HEK293 (cell line): ENCODE results near the gene NRGN.

Experiments used
- GLI2 ChIP-seq: fragments of 450-650 bp; formaldehyde crosslinking; IDR thresholded peaks from 2 replicates; pipeline ENCODE4; 2017; ENCODE audit warnings: missing biosample characterization, missing genetic modification characterization, low read depth, borderline replicate concordance
- RBAK ChIP-seq: fragments of 450-650 bp; formaldehyde crosslinking; IDR thresholded peaks from 2 replicates; pipeline ENCODE4 v1.5.1; 2016; ENCODE audit warnings: missing biosample characterization, missing genetic modification characterization
- SCRT2 ChIP-seq: fragments of 450-650 bp; formaldehyde crosslinking; IDR thresholded peaks from 2 replicates; pipeline ENCODE4 v1.5.1; 2016; ENCODE audit warnings: missing biosample characterization, missing genetic modification characterization
- TCF7L2 ChIP-seq: IDR thresholded peaks from 2 replicates; pipeline ENCODE4 v1.6.1; 2011; ENCODE audit warnings: low read depth, mild to moderate bottlenecking, inconsistent platforms, low read length, moderate library complexity, borderline replicate concordance
- YY1 ChIP-seq: fragments of 450-650 bp; formaldehyde crosslinking; IDR thresholded peaks from 2 replicates; pipeline ENCODE4 v1.5.1; 2018; ENCODE audit warnings: missing biosample characterization, missing genetic modification characterization
- ZBTB8A ChIP-seq: fragments of 450-650 bp; formaldehyde crosslinking; IDR thresholded peaks from 2 replicates; pipeline ENCODE4 v1.5.1; 2016; ENCODE audit warnings: missing biosample characterization, missing genetic modification characterization
- ZNF24 ChIP-seq: fragments of 450-650 bp; formaldehyde crosslinking; IDR thresholded peaks from 2 replicates; pipeline ENCODE4 v1.5.1; 2016; ENCODE audit warnings: missing biosample characterization, missing genetic modification characterization
- ZNF311 ChIP-seq: fragments of 450-650 bp; formaldehyde crosslinking; IDR thresholded peaks from 2 replicates; pipeline ENCODE4 v1.5.1; 2017; ENCODE audit warnings: missing biosample characterization, missing genetic modification characterization, borderline replicate concordance
- ZNF830 ChIP-seq: fragments of 450-650 bp; IDR thresholded peaks from 2 replicates; pipeline ENCODE4 v1.5.0; 2018; ENCODE audit warnings: missing biosample characterization, missing genetic modification characterization, low read depth, mild to moderate bottlenecking, moderate library complexity
- ZSCAN30 ChIP-seq: fragments of 450-650 bp; IDR thresholded peaks from 2 replicates; pipeline ENCODE4 v1.5.1; 2018; ENCODE audit warnings: missing biosample characterization, mild to moderate bottlenecking, missing genetic modification characterization, moderate library complexity
- TF ChIP-seq, protein P1 (sequence below): fragments of 450-650 bp; formaldehyde crosslinking; IDR thresholded peaks from 2 replicates; pipeline ENCODE4 v1.5.1; 2016; ENCODE audit warnings: missing biosample characterization, missing genetic modification characterization
- TF ChIP-seq, protein P2 (sequence below): fragments of 450-650 bp; formaldehyde crosslinking; IDR thresholded peaks from 2 replicates; pipeline ENCODE4 v1.5.0; 2017; ENCODE audit warnings: missing biosample characterization, missing genetic modification characterization, borderline replicate concordance
- TF ChIP-seq, protein P3 (sequence below): fragments of 450-650 bp; formaldehyde crosslinking; IDR thresholded peaks from 2 replicates; pipeline ENCODE4; 2016; ENCODE audit warnings: missing biosample characterization, missing genetic modification characterization
- TF ChIP-seq, protein P4 (sequence below): fragments of 450-650 bp; formaldehyde crosslinking; IDR thresholded peaks from 2 replicates; pipeline ENCODE4 v1.5.1; 2017; ENCODE audit warnings: missing biosample characterization, missing genetic modification characterization

DNA sequence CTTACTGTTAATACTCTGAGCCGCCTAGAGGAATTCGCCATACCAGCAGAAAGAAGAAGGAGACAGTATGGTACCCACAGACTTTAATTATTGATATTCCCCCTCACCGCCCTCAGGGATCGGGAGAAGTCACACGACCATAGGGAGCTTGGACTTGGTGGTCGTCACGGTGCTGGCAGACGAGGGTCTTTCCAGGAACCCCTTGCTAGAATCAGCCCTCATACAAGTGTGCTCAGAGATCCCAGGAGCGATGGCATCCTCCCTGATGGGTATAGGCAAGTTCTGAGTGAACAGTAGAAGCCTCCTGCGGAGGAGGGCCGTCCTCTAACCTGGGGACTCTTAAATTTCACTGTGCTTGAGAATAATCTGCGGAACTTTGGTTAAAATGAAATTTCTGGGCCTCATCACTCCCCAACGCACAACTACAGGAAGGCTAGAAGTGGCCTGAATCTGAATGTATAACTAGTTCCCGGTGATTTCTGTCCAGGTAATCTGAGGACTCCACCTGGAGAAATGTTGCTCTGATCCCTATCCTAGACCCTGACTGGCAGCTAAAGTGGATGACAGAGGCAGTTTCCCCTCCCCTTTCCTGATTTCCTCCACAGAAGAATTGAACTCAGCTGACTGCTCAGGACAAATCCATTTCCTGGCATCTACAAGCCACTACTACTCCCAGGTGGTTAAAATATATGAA, 7.8 kb downstream of the NRGN start:
- no peak for TF ChIP-seq ZNF24 (tag by site-specific recombination)
- TF ChIP-seq, protein P1, sequence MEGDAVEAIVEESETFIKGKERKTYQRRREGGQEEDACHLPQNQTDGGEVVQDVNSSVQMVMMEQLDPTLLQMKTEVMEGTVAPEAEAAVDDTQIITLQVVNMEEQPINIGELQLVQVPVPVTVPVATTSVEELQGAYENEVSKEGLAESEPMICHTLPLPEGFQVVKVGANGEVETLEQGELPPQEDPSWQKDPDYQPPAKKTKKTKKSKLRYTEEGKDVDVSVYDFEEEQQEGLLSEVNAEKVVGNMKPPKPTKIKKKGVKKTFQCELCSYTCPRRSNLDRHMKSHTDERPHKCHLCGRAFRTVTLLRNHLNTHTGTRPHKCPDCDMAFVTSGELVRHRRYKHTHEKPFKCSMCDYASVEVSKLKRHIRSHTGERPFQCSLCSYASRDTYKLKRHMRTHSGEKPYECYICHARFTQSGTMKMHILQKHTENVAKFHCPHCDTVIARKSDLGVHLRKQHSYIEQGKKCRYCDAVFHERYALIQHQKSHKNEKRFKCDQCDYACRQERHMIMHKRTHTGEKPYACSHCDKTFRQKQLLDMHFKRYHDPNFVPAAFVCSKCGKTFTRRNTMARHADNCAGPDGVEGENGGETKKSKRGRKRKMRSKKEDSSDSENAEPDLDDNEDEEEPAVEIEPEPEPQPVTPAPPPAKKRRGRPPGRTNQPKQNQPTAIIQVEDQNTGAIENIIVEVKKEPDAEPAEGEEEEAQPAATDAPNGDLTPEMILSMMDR, result no peak
- no peak for TF ChIP-seq GLI2 (tag by site-specific recombination)
- no peak for TF ChIP-seq RBAK (tag by site-specific recombination)
- TF ChIP-seq, protein P2, sequence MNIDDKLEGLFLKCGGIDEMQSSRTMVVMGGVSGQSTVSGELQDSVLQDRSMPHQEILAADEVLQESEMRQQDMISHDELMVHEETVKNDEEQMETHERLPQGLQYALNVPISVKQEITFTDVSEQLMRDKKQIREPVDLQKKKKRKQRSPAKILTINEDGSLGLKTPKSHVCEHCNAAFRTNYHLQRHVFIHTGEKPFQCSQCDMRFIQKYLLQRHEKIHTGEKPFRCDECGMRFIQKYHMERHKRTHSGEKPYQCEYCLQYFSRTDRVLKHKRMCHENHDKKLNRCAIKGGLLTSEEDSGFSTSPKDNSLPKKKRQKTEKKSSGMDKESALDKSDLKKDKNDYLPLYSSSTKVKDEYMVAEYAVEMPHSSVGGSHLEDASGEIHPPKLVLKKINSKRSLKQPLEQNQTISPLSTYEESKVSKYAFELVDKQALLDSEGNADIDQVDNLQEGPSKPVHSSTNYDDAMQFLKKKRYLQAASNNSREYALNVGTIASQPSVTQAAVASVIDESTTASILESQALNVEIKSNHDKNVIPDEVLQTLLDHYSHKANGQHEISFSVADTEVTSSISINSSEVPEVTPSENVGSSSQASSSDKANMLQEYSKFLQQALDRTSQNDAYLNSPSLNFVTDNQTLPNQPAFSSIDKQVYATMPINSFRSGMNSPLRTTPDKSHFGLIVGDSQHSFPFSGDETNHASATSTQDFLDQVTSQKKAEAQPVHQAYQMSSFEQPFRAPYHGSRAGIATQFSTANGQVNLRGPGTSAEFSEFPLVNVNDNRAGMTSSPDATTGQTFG (tag by site-specific recombination), result no peak
- no peak for TF ChIP-seq ZNF311 (tag by site-specific recombination)
- TF ChIP-seq, protein P3, sequence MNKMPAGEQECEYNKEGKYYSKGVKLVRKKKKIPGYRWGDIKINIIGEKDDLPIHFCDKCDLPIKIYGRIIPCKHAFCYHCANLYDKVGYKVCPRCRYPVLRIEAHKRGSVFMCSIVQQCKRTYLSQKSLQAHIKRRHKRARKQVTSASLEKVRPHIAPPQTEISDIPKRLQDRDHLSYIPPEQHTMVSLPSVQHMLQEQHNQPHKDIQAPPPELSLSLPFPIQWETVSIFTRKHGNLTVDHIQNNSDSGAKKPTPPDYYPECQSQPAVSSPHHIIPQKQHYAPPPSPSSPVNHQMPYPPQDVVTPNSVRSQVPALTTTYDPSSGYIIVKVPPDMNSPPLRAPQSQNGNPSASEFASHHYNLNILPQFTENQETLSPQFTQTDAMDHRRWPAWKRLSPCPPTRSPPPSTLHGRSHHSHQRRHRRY (tag by site-specific recombination), result no peak
- no peak for TF ChIP-seq SCRT2 (tag by site-specific recombination)
- TF ChIP-seq, protein P4, sequence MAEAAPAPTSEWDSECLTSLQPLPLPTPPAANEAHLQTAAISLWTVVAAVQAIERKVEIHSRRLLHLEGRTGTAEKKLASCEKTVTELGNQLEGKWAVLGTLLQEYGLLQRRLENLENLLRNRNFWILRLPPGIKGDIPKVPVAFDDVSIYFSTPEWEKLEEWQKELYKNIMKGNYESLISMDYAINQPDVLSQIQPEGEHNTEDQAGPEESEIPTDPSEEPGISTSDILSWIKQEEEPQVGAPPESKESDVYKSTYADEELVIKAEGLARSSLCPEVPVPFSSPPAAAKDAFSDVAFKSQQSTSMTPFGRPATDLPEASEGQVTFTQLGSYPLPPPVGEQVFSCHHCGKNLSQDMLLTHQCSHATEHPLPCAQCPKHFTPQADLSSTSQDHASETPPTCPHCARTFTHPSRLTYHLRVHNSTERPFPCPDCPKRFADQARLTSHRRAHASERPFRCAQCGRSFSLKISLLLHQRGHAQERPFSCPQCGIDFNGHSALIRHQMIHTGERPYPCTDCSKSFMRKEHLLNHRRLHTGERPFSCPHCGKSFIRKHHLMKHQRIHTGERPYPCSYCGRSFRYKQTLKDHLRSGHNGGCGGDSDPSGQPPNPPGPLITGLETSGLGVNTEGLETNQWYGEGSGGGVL (tag by site-specific recombination), result no peak
- TF ChIP-seq ZSCAN30 (tag by site-specific recombination), result no peak
- TF ChIP-seq ZNF830 (tag by site-specific recombination), result no peak
- no peak for TF ChIP-seq YY1 (tag by site-specific recombination)
- no peak for TF ChIP-seq ZBTB8A
- TF ChIP-seq TCF7L2, result no peak
